Caco-2 (cell line): ENCODE measurements around the gene UBE2Q1. TPM values are rescaled to one million over a fixed set of nuclear protein-coding genes. Genes with fewer than 3 reads are reported as not detected.

Experiments used
- BruUV-seq: library from RNA; stranded (reverse); fragments of 400-500 nt; replicated peaks from 2 replicates; lab custom pipeline; 2021; lab: Mats Ljungman, UMichigan
- CTCF ChIA-PET: fragments of 300-600 bp; sonication (Branson Sonifier 250); formaldehyde crosslinking; loops from one replicate; lab custom pipeline; 2022; ENCODE audit warnings: antibody characterized with exemption; lab: Charles Lee
- POLR2A ChIA-PET: fragments of 300-600 bp; sonication (Branson Sonifier 250); formaldehyde crosslinking; loops from one replicate; lab custom pipeline; 2022; ENCODE audit warnings: antibody characterized with exemption; lab: Charles Lee
- DNase-seq, 2 experiments: peaks; one replicate each; pipeline versions ENCODE4 v3.0.0 to v3.0.0-alpha.2; 2020 to 2022
- H3K27me3 ChIP-seq: replicated peaks from 2 replicates; pipeline ENCODE4 v1.6.0; 2011; ENCODE audit warnings: low read length; ENCODE audit not compliant: control insufficient read depth, insufficient read depth
- H3K36me3 ChIP-seq: 2 replicates; pipeline ENCODE4 v1.5.1; 2011; ENCODE audit warnings: low read length; ENCODE audit not compliant: control insufficient read depth, insufficient read depth
- H3K4me1 ChIP-seq: fragments of 250-450 bp; sonication (Bioruptor Pico); 2 replicates; pipeline ENCODE4 v1.5.1; 2020; ENCODE audit warnings: mild to moderate bottlenecking
- H3K4me3 ChIP-seq: 2 replicates; pipeline ENCODE4 v1.5.1; 2011; ENCODE audit warnings: low read depth, mild to moderate bottlenecking, control low read depth, low read length
- H3K9me3 ChIP-seq: fragments of 250-450 bp; sonication (Bioruptor Pico); 2 replicates; pipeline ENCODE4 v1.5.1; 2020; ENCODE audit warnings: mild to moderate bottlenecking, moderate library complexity
- H3K27ac Mint-ChIP-seq: one replicate; pipeline ENCODE4 v1.8.0; 2022; ENCODE audit warnings: mixed read lengths; ENCODE audit not compliant: unreplicated experiment
- H3K27me3 Mint-ChIP-seq: one replicate; pipeline ENCODE4 v1.8.0; 2022; ENCODE audit warnings: mixed read lengths; ENCODE audit not compliant: insufficient read depth, unreplicated experiment
- H3K36me3 Mint-ChIP-seq: one replicate; pipeline ENCODE4 v1.8.0; 2022; ENCODE audit warnings: mild to moderate bottlenecking, mixed read lengths; ENCODE audit not compliant: insufficient read depth, unreplicated experiment
- H3K4me1 Mint-ChIP-seq: one replicate; pipeline ENCODE4 v1.8.0; 2022; ENCODE audit warnings: low read depth, mixed read lengths; ENCODE audit not compliant: unreplicated experiment
- H3K4me3 Mint-ChIP-seq: one replicate; pipeline ENCODE4 v1.8.0; 2022; ENCODE audit warnings: mild to moderate bottlenecking, moderate library complexity, mixed read lengths; ENCODE audit not compliant: unreplicated experiment
- H3K9me3 Mint-ChIP-seq: one replicate; pipeline ENCODE4 v1.8.0; 2022; ENCODE audit warnings: mixed read lengths; ENCODE audit not compliant: unreplicated experiment
- intact Hi-C: fragments of 100-400 bp; cut with micrococcal nuclease; formaldehyde crosslinking; loops from one replicate; pipeline ENCODE4 v1.10.0; 2022; ENCODE audit not compliant: unreplicated experiment
- total RNA-seq: library from RNA; stranded (reverse); gene quantifications from 2 replicates; pipeline ENCODE4 v1.2.3, GENCODE V29; 2022
- TF ChIP-seq, protein P1 (sequence below), 2 experiments: fragments of 200-600 bp in 1 of 2; IDR thresholded peaks; 1 replicate in 1 of 2; 2 replicates in 1 of 2; pipeline versions ENCODE4 v1.5.1 to v1.8.0; 2011 to 2022; ENCODE audit warnings: antibody characterized with exemption in 1 of 2, control low read depth in 1 of 2, inconsistent platforms in 1 of 2, low read depth in 1 of 2, low read length in 1 of 2, mild to moderate bottlenecking in 1 of 2, moderate library complexity in 1 of 2; ENCODE audit not compliant: insufficient read depth in 1 of 2, severe bottlenecking in 1 of 2, unreplicated experiment in 1 of 2

UBE2Q1 gene
- total RNA-seq, 1 experiment from 2014 or later: 93.2 TPM

DNA sequence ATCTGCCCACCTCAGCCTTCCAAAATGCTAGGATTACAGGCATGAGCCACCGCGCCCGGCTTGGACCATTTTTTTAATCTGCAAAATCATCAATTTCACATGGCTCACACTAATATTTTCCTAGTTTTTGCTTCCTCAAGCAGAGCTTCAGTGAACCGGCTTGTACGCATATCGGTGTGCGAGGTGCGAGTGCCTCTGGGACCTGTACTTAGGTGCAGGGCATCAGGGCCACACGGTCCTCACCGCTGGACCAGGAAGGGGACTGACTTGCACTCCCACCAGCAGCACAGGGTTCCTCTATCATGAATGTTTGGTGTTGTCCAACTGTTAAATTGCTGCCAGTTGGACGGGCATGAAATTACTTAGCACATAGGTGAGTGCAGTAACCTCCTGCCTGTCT lies 40.8 kb downstream of the UBE2Q1 start:
- no peak overlapping the region for H3K4me3 ChIP-seq
- Mint-ChIP-seq H3K4me1 (no peaks in the 10 kb centered on the region), H3K4me3 (no peak overlapping the region), H3K27ac (no peak overlapping the region), H3K9me3 (no peaks in the 10 kb centered on the region), H3K36me3 (no peaks in the 10 kb centered on the region), H3K27me3 (peaks cover 12% of the 10 kb centered on the region)
- H3K36me3 ChIP-seq: no peaks in the 10 kb centered on the region
- no TSS peak for BruUV-seq
- POLR2A ChIA-PET: no interaction called here
- DNase-seq: no peak
- H3K4me1 ChIP-seq: no peaks in the 10 kb centered on the region
- TF ChIP-seq, protein P1, sequence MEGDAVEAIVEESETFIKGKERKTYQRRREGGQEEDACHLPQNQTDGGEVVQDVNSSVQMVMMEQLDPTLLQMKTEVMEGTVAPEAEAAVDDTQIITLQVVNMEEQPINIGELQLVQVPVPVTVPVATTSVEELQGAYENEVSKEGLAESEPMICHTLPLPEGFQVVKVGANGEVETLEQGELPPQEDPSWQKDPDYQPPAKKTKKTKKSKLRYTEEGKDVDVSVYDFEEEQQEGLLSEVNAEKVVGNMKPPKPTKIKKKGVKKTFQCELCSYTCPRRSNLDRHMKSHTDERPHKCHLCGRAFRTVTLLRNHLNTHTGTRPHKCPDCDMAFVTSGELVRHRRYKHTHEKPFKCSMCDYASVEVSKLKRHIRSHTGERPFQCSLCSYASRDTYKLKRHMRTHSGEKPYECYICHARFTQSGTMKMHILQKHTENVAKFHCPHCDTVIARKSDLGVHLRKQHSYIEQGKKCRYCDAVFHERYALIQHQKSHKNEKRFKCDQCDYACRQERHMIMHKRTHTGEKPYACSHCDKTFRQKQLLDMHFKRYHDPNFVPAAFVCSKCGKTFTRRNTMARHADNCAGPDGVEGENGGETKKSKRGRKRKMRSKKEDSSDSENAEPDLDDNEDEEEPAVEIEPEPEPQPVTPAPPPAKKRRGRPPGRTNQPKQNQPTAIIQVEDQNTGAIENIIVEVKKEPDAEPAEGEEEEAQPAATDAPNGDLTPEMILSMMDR (IDR thresholded peaks at IDR 0.05; ENCODE audit: insufficient read depth in 1 of 2, low read depth in 1 of 2, low read length in 1 of 2, severe bottlenecking in 1 of 2, unreplicated experiment in 1 of 2): no peak
- intact Hi-C loops: no loop called here
- CTCF ChIA-PET: interaction anchor here (0.7 kb wide), 1 partner anchor 18 kb away, joined by 4 read pairs; no protein-coding TSS in a partner anchor
- peaks cover 2% of the 10 kb centered on the region; the same call in 1 of the 2 replicates for H3K27me3 ChIP-seq
- no peaks in the 10 kb centered on the region for H3K9me3 ChIP-seq

DNA sequence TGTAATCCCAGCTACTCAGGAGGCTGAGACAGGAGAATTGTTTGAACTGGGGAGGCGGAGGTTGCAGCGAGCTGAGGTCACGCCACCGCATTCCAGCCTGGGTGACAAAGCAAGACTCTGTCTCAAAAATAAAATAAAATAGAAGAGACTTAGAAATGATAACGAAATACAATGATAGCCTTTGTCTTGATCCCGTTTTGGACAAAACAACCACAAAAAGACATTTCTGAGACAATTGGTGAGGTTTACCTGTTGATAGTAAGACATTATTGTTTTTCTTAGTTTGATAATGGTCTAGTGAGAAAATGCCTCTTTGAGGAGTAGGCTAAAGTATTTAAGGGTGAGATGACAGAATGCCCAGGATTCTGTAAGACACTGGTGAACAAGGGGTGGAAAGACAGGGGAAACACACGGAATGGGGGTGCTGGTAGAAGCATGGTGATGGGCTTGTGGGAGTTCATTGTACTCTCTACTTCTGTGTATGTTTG lies 44.4 kb downstream of the UBE2Q1 start:
- no peak overlapping the region for H3K27ac Mint-ChIP-seq
- peaks cover 17% of the 10 kb centered on the region for H3K27me3 Mint-ChIP-seq
- ChIA-PET CTCF (no interaction called here), POLR2A (no interaction called here)
- TF ChIP-seq, protein P1 (IDR thresholded peaks at IDR 0.05; ENCODE audit: insufficient read depth in 1 of 2, low read depth in 1 of 2, low read length in 1 of 2, severe bottlenecking in 1 of 2, unreplicated experiment in 1 of 2): no peak
- no peak overlapping the region for H3K4me3 Mint-ChIP-seq
- no peaks in the 10 kb centered on the region for H3K36me3 ChIP-seq
- H3K9me3 ChIP-seq: no peaks in the 10 kb centered on the region
- no peaks in the 10 kb centered on the region for H3K27me3 ChIP-seq
- no peaks in the 10 kb centered on the region for H3K36me3 Mint-ChIP-seq
- H3K4me1 Mint-ChIP-seq: no peaks in the 10 kb centered on the region
- no peaks in the 10 kb centered on the region for H3K4me1 ChIP-seq
- no peak for DNase-seq
- intact Hi-C loops: no loop called here
- H3K9me3 Mint-ChIP-seq: no peaks in the 10 kb centered on the region
- no peak overlapping the region for H3K4me3 ChIP-seq
- no TSS peak for BruUV-seq

DNA sequence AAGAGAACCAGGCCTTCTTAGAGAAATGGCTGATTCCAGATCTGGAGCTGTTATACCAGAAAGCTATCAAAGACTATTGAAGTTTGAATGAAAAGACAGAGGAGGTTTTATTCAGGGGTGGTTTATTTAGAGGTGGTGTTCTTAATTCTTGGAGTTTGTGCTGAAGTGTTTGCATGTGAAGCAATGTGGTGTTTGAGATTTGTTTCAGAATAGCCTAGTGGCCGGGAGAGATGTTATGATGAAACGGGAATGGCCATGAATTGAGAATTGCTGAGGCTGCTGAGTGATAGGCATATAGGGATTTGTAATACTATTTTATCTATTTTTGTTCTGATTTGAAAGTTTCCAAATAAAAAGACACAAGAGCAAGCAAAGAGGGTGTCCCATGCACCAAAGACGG lies 45.7 kb downstream of the UBE2Q1 start:
- H3K9me3 ChIP-seq: no peaks in the 10 kb centered on the region
- H3K36me3 ChIP-seq: no peaks in the 10 kb centered on the region
- BruUV-seq: no TSS peak
- Mint-ChIP-seq H3K4me1 (no peaks in the 10 kb centered on the region), H3K4me3 (no peak overlapping the region), H3K27me3 (peaks cover 19% of the 10 kb centered on the region), H3K27ac (no peak overlapping the region), H3K9me3 (no peaks in the 10 kb centered on the region), H3K36me3 (no peaks in the 10 kb centered on the region)
- H3K4me1 ChIP-seq: no peaks in the 10 kb centered on the region
- ChIA-PET CTCF (no interaction called here), POLR2A (no interaction called here)
- no peak for DNase-seq
- H3K4me3 ChIP-seq: no peak overlapping the region
- TF ChIP-seq, protein P1 (IDR thresholded peaks at IDR 0.05; ENCODE audit: insufficient read depth in 1 of 2, low read depth in 1 of 2, low read length in 1 of 2, severe bottlenecking in 1 of 2, unreplicated experiment in 1 of 2): no peak
- H3K27me3 ChIP-seq: no peaks in the 10 kb centered on the region
- intact Hi-C loops: no loop called here
